K562 (cell line): ENCODE measurements around the gene TNFAIP8L1. TPM values are rescaled to one million over a fixed set of nuclear protein-coding genes. Genes with fewer than 3 reads are reported as not detected.
A peak's percentile ranks its signal among the peaks of the same experiment; 100 is the strongest.

ENCODE experiments used
- CBX5 ChIP-seq: IDR thresholded peaks from 2 replicates; pipeline ENCODE4 v1.6.1; 2014; ENCODE audit warnings: low read depth, borderline replicate concordance
- CEBPG ChIP-seq, 3 experiments: fragments of 200-800 bp in 1 of 3; sonication (Bioruptor generic) in 1 of 3; sonication (generic) in 1 of 3; formaldehyde crosslinking in 1 of 3; IDR thresholded peaks in 2 of 3; conservative IDR thresholded peaks in 1 of 3; 2 replicates each; pipeline versions ENCODE4 v1.6.1 to v1.8.0; 2016 to 2022; ENCODE audit warnings: missing compliant biosample characterization in 2 of 3, missing genetic modification characterization in 2 of 3, mild to moderate bottlenecking in 1 of 3, missing genetic modification reagents in 1 of 3
- CHD4 ChIP-seq: fragments of 200-600 bp; sonication (generic); IDR thresholded peaks from 3 replicates; pipeline ENCODE4 v1.6.1; 2012; ENCODE audit warnings: low read depth, mild to moderate bottlenecking, mixed read lengths, low read length, inconsistent platforms; ENCODE audit not compliant: insufficient read depth, insufficient replicate concordance, poor library complexity, severe bottlenecking
- CREM ChIP-seq: IDR thresholded peaks from 2 replicates; pipeline ENCODE4 v1.6.1; 2014; ENCODE audit warnings: antibody characterized with exemption, low read depth
- ESRRB ChIP-seq: fragments of 250-450 bp; sonication (Bioruptor Pico); IDR thresholded peaks from 2 replicates; pipeline ENCODE4 v1.5.0; 2020; ENCODE audit warnings: mild to moderate bottlenecking, moderate library complexity, borderline replicate concordance
- LCOR ChIP-seq: sonication (generic); formaldehyde crosslinking; IDR thresholded peaks from 2 replicates; pipeline ENCODE4 v1.8.0; 2022; ENCODE audit warnings: mild to moderate bottlenecking, missing genetic modification reagents
- NBN ChIP-seq: fragments of 450-650 bp; IDR thresholded peaks from 2 replicates; pipeline ENCODE4 v1.6.1; 2016; ENCODE audit warnings: low read depth, mild to moderate bottlenecking
- NR2C1 ChIP-seq, 2 experiments: fragments of 450-650 bp; IDR thresholded peaks; 2 replicates each; pipeline ENCODE4 v1.6.1; 2017; ENCODE audit warnings: mild to moderate bottlenecking in 2 of 2, antibody characterized with exemption in 1 of 2, inconsistent platforms in 1 of 2, missing compliant biosample characterization in 1 of 2, missing genetic modification characterization in 1 of 2
- POLR2B ChIP-seq: fragments of 450-650 bp; IDR thresholded peaks from 2 replicates; pipeline ENCODE4 v1.6.1; 2018; ENCODE audit warnings: low read depth; ENCODE audit not compliant: partially characterized antibody
- SIN3B ChIP-seq: fragments of 450-650 bp; IDR thresholded peaks from 2 replicates; pipeline ENCODE4 v1.6.1; 2017; ENCODE audit warnings: low read depth, mild to moderate bottlenecking, moderate library complexity
- THRB ChIP-seq: fragments of 450-650 bp; formaldehyde crosslinking; conservative IDR thresholded peaks from 2 replicates; pipeline ENCODE4 v1.4.0; 2022; ENCODE audit warnings: mild to moderate bottlenecking, missing genetic modification characterization
- ZNF143 ChIP-seq: sonication (generic); formaldehyde crosslinking; IDR thresholded peaks from 2 replicates; pipeline ENCODE4 v1.9.0; 2022; ENCODE audit warnings: mild to moderate bottlenecking, missing genetic modification reagents
- ZNF184 ChIP-seq: sonication (generic); formaldehyde crosslinking; IDR thresholded peaks from 2 replicates; pipeline ENCODE4 v1.5.0; 2020; ENCODE audit warnings: missing genetic modification reagents
- ZNF274 ChIP-seq: IDR thresholded peaks from 2 replicates; pipeline ENCODE4 v1.6.1; 2011; ENCODE audit warnings: low read depth, mild to moderate bottlenecking, low read length, moderate library complexity, borderline replicate concordance
- ZNF316 ChIP-seq: fragments of 450-650 bp; IDR thresholded peaks from 2 replicates; pipeline ENCODE4 v1.6.1; 2016
- ZNF398 ChIP-seq: fragments of 250-450 bp; sonication (Bioruptor Pico); IDR thresholded peaks from 2 replicates; pipeline ENCODE4 v1.8.0; 2021; ENCODE audit warnings: moderate library complexity, mild to moderate bottlenecking, inconsistent platforms
- ZNF589 ChIP-seq: fragments of 200-800 bp; sonication (Bioruptor generic); IDR thresholded peaks from 2 replicates; pipeline ENCODE4 v1.6.1; 2016; ENCODE audit warnings: low read depth, missing genetic modification characterization, missing compliant biosample characterization
- polyA plus RNA-seq, 8 experiments: library from polyadenylated mRNA; depleted of rRNA in 4 of 8; stranded (reverse) in 5 of 8; unstranded in 3 of 8; fragments of >200 nt; fragmentation: Nextera tagmentation in 2 of 8; fragmentation: Illumina TruSeq in 1 of 8; extraction: Ambion mirVana in 2 of 8; extraction: Trizol in 1 of 8; gene quantifications; 2 replicates each; pipeline versions ENCODE4 v1.2.1 to v1.2.3, GENCODE V29; 2011 to 2014; ENCODE audit warnings: inconsistent platforms in 1 of 8, missing spikeins in 1 of 8
- total RNA-seq, 7 experiments: library from RNA; depleted of rRNA in 6 of 7; stranded (reverse); fragments of >200 nt in 6 of 7; fragmentation: Illumina TruSeq in 2 of 7; extraction: Trizol in 2 of 7; gene quantifications; 2 replicates each; pipeline versions ENCODE4 v1.2.1 to v1.2.3, GENCODE V29; 2011 to 2021; ENCODE audit warnings: low replicate concordance in 1 of 7
- TF ChIP-seq, protein P1 (sequence below): sonication (generic); formaldehyde crosslinking; IDR thresholded peaks from 2 replicates; pipeline ENCODE4 v1.4.0; 2020; ENCODE audit warnings: mild to moderate bottlenecking, missing genetic modification reagents

TNFAIP8L1 gene
- total and polyA plus RNA-seq, 9 of the 15 experiments (the other 6 are each of a cell fraction or from before 2014, with no cell fraction given): 0.69 to 9.3 (median 4.9) TPM

DNA sequence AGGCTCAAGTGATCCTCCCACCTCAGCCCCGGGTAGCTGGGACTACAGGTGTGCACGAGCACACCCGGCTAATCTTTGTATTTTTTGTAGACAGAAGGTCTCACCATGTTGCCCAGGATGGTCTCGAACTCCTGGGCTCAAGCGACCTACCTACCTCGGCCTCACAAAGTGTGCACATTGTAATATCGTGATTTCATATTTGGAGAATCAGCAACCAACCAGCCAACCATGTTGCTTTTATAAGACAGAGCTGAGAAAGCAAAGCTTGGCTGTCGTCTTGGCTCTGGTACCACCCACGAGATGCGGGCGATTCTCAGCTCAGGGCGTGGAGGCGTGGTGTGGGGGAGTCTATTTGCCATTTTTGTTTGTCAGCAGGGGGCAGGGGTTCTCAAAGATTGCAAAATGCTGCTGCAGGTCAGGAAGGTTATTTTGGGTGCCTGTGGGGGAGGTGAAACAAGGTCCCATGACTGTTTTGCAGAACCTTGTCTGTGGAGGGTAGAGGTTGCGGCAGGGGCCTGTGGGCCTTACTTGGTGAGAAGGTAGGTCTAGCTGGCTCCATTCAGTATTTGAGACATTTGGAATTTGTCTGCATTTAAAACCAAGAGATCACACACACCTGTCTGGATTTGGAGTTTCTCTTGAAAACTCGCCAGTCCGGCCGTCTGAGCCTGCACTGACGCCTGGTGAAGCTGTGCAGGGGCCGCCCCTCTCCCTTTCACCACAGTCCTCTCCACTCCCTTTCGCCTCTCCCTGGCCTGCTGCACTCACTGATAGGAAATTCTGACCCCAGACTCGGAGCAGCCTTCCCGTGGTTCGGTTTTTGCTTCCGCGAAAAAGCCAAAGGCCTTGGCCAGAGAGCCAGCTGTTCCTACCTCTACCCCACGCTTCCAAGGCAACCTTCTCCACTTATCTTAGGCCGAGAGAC is 15.4 kb downstream of the TNFAIP8L1 start (continued):
- TF ChIP-seq CHD4 (no peak), POLR2B (no peak), SIN3B (no peak), ESRRB (CRISPR knock-in tag) (no peak), ZNF398 (CRISPR knock-in tag) (no peak), CEBPG (CRISPR knock-in tag; IDR thresholded peaks at IDR 0.05) (no peak), CEBPG (tag; conservative IDR thresholded peaks at IDR 0.05 in 1 of 2, IDR thresholded peaks at IDR 0.05 in 1 of 2) (peak; percentile 13 to 65; a peak in 2 of 4 replicates), NR2C1 (IDR thresholded peaks at IDR 0.05) (no peak), NR2C1 (tag; IDR thresholded peaks at IDR 0.05) (peak; percentile 45; the same call in 1 of the 2 replicates), ZNF143 (CRISPR knock-in tag) (no peak), NBN (no peak), CBX5 (no peak), ZNF274 (no peak), ZNF184 (CRISPR knock-in tag) (no peak), CREM (no peak), ZNF316 (no peak), THRB (CRISPR knock-in tag) (no peak), ZNF589 (CRISPR knock-in tag) (peak; percentile 56; the same call in 1 of the 2 replicates), LCOR (no peak)
- TF ChIP-seq, protein P1, sequence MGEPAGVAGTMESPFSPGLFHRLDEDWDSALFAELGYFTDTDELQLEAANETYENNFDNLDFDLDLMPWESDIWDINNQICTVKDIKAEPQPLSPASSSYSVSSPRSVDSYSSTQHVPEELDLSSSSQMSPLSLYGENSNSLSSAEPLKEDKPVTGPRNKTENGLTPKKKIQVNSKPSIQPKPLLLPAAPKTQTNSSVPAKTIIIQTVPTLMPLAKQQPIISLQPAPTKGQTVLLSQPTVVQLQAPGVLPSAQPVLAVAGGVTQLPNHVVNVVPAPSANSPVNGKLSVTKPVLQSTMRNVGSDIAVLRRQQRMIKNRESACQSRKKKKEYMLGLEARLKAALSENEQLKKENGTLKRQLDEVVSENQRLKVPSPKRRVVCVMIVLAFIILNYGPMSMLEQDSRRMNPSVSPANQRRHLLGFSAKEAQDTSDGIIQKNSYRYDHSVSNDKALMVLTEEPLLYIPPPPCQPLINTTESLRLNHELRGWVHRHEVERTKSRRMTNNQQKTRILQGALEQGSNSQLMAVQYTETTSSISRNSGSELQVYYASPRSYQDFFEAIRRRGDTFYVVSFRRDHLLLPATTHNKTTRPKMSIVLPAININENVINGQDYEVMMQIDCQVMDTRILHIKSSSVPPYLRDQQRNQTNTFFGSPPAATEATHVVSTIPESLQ (CRISPR knock-in tag): no peak
